H1 (cell line): ENCODE data around the gene BTC. TPM values are rescaled to one million over a fixed set of nuclear protein-coding genes. Genes with fewer than 3 reads are reported as not detected.

Source experiments
- CTCF ChIA-PET: fragments of 300-600 bp; sonication (Branson Sonifier 250); formaldehyde crosslinking; loops from one replicate; lab custom pipeline; 2021; ENCODE audit not compliant: partially characterized antibody; lab: Charles Lee
- POLR2A ChIA-PET: fragments of 300-600 bp; sonication (Branson Sonifier 250); formaldehyde crosslinking; loops from one replicate; lab custom pipeline; 2021; ENCODE audit warnings: inconsistent platforms; ENCODE audit not compliant: partially characterized antibody; lab: Charles Lee
- DNase-seq, 2 experiments: peaks; one replicate each; pipeline versions ENCODE4 v3.0.0 to v3.0.0-alpha.2; 2010 to 2022; ENCODE audit warnings: low spot score in 2 of 2, low read depth in 1 of 2, mixed read lengths in 1 of 2
- FAIRE-seq: peaks from 2 replicates; lab custom pipeline; 2011; peaks lifted over from hg19 to GRCh38; lab: Jason Lieb, UNC
- H2AFZ ChIP-seq: 2 replicates; pipeline ENCODE4 v1.8.1; 2012; ENCODE audit warnings: low read length, inconsistent platforms
- H2AK5ac ChIP-seq: 2 replicates; pipeline ENCODE4 v1.6.1; 2013; ENCODE audit warnings: low read depth, low read length
- H2BK120ac ChIP-seq: replicated peaks from 2 replicates; pipeline ENCODE3; 2013; ENCODE audit warnings: low read depth, low read length, inconsistent platforms
- H2BK12ac ChIP-seq: 2 replicates; pipeline ENCODE4 v1.6.1; 2013; ENCODE audit warnings: low read depth, low read length
- H2BK15ac ChIP-seq: 2 replicates; pipeline ENCODE4 v1.6.1; 2013; ENCODE audit warnings: low read length
- H2BK20ac ChIP-seq: 2 replicates; pipeline ENCODE4 v1.6.1; 2013; ENCODE audit warnings: low read length
- H2BK5ac ChIP-seq: 2 replicates; pipeline ENCODE4 v1.6.1; 2013; ENCODE audit warnings: low read depth, low read length
- H3K14ac ChIP-seq: 2 replicates; pipeline ENCODE4 v1.6.1; 2013; ENCODE audit warnings: inconsistent platforms; ENCODE audit not compliant: insufficient read length
- H3K18ac ChIP-seq: 2 replicates; pipeline ENCODE4 v1.6.1; 2013; ENCODE audit warnings: low read length; ENCODE audit errors: extremely low read depth
- H3K23ac ChIP-seq: 2 replicates; pipeline ENCODE4 v1.6.1; 2013; ENCODE audit warnings: inconsistent platforms; ENCODE audit not compliant: insufficient read length
- H3K23me2 ChIP-seq: 2 replicates; pipeline ENCODE4 v1.6.1; 2013; ENCODE audit warnings: low read depth, low read length
- H3K27ac ChIP-seq: 2 replicates; pipeline ENCODE4 v1.6.1; 2011; ENCODE audit warnings: low read depth, low read length, inconsistent platforms
- H3K27me3 ChIP-seq, 4 experiments: replicated peaks in 1 of 4; 1 replicate in 1 of 4; 2 replicates in 3 of 4; pipeline versions ENCODE4 v1.6.1 to v1.8.1; 2011 to 2013; ENCODE audit warnings: low read length in 3 of 4, mild to moderate bottlenecking in 3 of 4, inconsistent platforms in 2 of 4, mixed read lengths in 2 of 4, moderate library complexity in 1 of 4; ENCODE audit not compliant: control insufficient read depth in 3 of 4, insufficient read depth in 3 of 4; ENCODE audit errors: extremely low read depth in 1 of 4
- H3K36me3 ChIP-seq, 4 experiments: 2 replicates each; pipeline versions ENCODE4 v1.6.1 to v1.8.1; 2011 to 2013; ENCODE audit warnings: mild to moderate bottlenecking in 4 of 4, low read length in 3 of 4, moderate library complexity in 2 of 4, control low read depth in 1 of 4, inconsistent platforms in 1 of 4; ENCODE audit not compliant: insufficient read depth in 4 of 4, control insufficient read depth in 2 of 4
- H3K4ac ChIP-seq: replicated peaks from 2 replicates; pipeline ENCODE3; 2013; ENCODE audit warnings: low read length, low read depth, mixed read lengths, inconsistent platforms; ENCODE audit not compliant: insufficient read length
- H3K4me1 ChIP-seq, 4 experiments: replicated peaks in 1 of 4; 1 replicate in 1 of 4; 2 replicates in 3 of 4; pipeline versions ENCODE4 v1.6.1 to v1.8.1; 2011 to 2013; ENCODE audit warnings: low read length in 3 of 4, inconsistent platforms in 2 of 4, mixed read lengths in 1 of 4; ENCODE audit not compliant: insufficient read depth in 4 of 4, control insufficient read depth in 3 of 4
- H3K4me2 ChIP-seq, 2 experiments: 2 replicates each; pipeline versions ENCODE4 v1.6.1 to v1.8.1; 2011 to 2013; ENCODE audit warnings: low read depth in 2 of 2, low read length in 2 of 2, control low read depth in 1 of 2, inconsistent platforms in 1 of 2, mild to moderate bottlenecking in 1 of 2; ENCODE audit not compliant: insufficient read depth in 1 of 2
- H3K4me3 ChIP-seq, 4 experiments: fragments of 200-600, 300-600 bp in 1 of 4; sonication (generic), shearing (Covaris generic), sonication (Bioruptor Twin) in 1 of 4; 2 replicates each; pipeline versions ENCODE4 v1.5.1 to v1.8.1; 2011 to 2016; ENCODE audit warnings: low read length in 4 of 4, low read depth in 3 of 4, control low read depth in 2 of 4, inconsistent platforms in 2 of 4, mild to moderate bottlenecking in 2 of 4, mixed read lengths in 1 of 4, moderate library complexity in 1 of 4; ENCODE audit not compliant: insufficient read depth in 2 of 4; ENCODE audit errors: extremely low read depth in 1 of 4
- H3K56ac ChIP-seq: replicated peaks from 2 replicates; pipeline ENCODE3; 2013; ENCODE audit warnings: low read depth, mild to moderate bottlenecking, mixed read lengths, low read length, inconsistent platforms; ENCODE audit not compliant: insufficient read length
- H3K79me1 ChIP-seq: 2 replicates; pipeline ENCODE4 v1.6.1; 2013; ENCODE audit warnings: low read depth, low read length, control low read depth
- H3K79me2 ChIP-seq, 2 experiments: 2 replicates each; pipeline versions ENCODE4 v1.6.1 to v1.8.1; 2012 to 2013; ENCODE audit warnings: low read length in 2 of 2, mild to moderate bottlenecking in 2 of 2, inconsistent platforms in 1 of 2; ENCODE audit not compliant: insufficient read depth in 2 of 2, control insufficient read depth in 1 of 2
- H3K9ac ChIP-seq, 4 experiments: replicated peaks in 1 of 4; 1 replicate in 1 of 4; 2 replicates in 3 of 4; pipeline versions ENCODE4 v1.6.1 to v1.8.1; 2011 to 2013; ENCODE audit warnings: low read depth in 3 of 4, low read length in 3 of 4, control low read depth in 2 of 4, mild to moderate bottlenecking in 2 of 4, moderate library complexity in 2 of 4, inconsistent platforms in 1 of 4; ENCODE audit errors: extremely low read depth in 1 of 4
- H3K9me3 ChIP-seq, 2 experiments: 2 replicates each; pipeline versions ENCODE4 v1.6.1 to v1.8.1; 2012 to 2013; ENCODE audit warnings: mild to moderate bottlenecking in 2 of 2, moderate library complexity in 2 of 2, control low read depth in 1 of 2, inconsistent platforms in 1 of 2, low read depth in 1 of 2, low read length in 1 of 2, mixed read lengths in 1 of 2; ENCODE audit not compliant: insufficient read depth in 2 of 2
- H4K20me1 ChIP-seq, 2 experiments: replicated peaks in 1 of 2; 2 replicates each; pipeline versions ENCODE3 to v1.8.1; 2011 to 2013; ENCODE audit warnings: inconsistent platforms in 2 of 2, low read length in 2 of 2, mild to moderate bottlenecking in 1 of 2; ENCODE audit not compliant: insufficient read depth in 2 of 2, control insufficient read depth in 1 of 2
- H4K5ac ChIP-seq: 2 replicates; pipeline ENCODE4 v1.6.1; 2013; ENCODE audit warnings: low read length, low read depth, mixed read lengths, inconsistent platforms; ENCODE audit not compliant: insufficient read length
- H4K8ac ChIP-seq: 2 replicates; pipeline ENCODE4 v1.8.0; 2013; ENCODE audit warnings: mild to moderate bottlenecking, moderate library complexity, low read length, inconsistent platforms; ENCODE audit not compliant: insufficient read depth; ENCODE audit errors: extremely low read depth
- H4K91ac ChIP-seq: replicated peaks from 2 replicates; pipeline ENCODE3; 2013; ENCODE audit warnings: low read length, mixed read lengths, inconsistent platforms; ENCODE audit not compliant: insufficient read length
- BACH1 ChIP-seq: IDR thresholded peaks from 2 replicates; pipeline ENCODE4 v1.6.1; 2012; ENCODE audit warnings: low read length, improper control_type of control experiment
- NRF1 ChIP-seq: IDR thresholded peaks from 2 replicates; pipeline ENCODE4 v1.6.1; 2011; ENCODE audit warnings: mild to moderate bottlenecking, low read depth, low read length, improper control_type of control experiment
- WGBS, 2 experiments: shearing (Covaris generic) in 1 of 2; methylation state at CpG; one replicate each; pipeline versions ENCODE4 v1.1.6 to v1.1.7; 2013 to 2015; ENCODE audit warnings: low lambda C conversion rate in 2 of 2, mixed read lengths in 2 of 2, inconsistent platforms in 1 of 2, low coverage in 1 of 2, missing lambda C conversion rate in 1 of 2; ENCODE audit not compliant: insufficient replicate concordance in 2 of 2, insufficient coverage in 1 of 2, insufficient read length in 1 of 2; ENCODE audit errors: extremely low coverage in 1 of 2, missing lambda C conversion rate in 1 of 2; 5-methylcytosine and 5-hydroxymethylcytosine counted together
- polyA plus RNA-seq, 7 experiments: library from polyadenylated mRNA; depleted of rRNA in 3 of 7; stranded (reverse) in 5 of 7; unstranded in 2 of 7; fragments of >200 nt in 5 of 7; fragments of 200-250 nt in 2 of 7; gene quantifications; 1 replicate in 5 of 7; 2 replicates in 1 of 7; 4 replicates in 1 of 7; pipeline versions ENCODE4 v1.2.1 to v1.2.3, GENCODE V29; 2011 to 2013; ENCODE audit warnings: missing spikeins in 2 of 7, mixed read lengths in 2 of 7
- total RNA-seq: library from RNA; stranded (reverse); fragmentation: NEBNext Ultra II Directional; extraction: Animal tissue kit (Norgen Biotek cat#: 25700); gene quantifications from 2 replicates; pipeline ENCODE4 v1.2.1, GENCODE V29; 2021

BTC gene
- total and polyA plus RNA-seq, 2 of the 8 experiments (the other 6 are each of a cell fraction or from before 2014, with no cell fraction given), result 0.09 TPM; not detected in 1

GRCh38 chr4:74755486-74755885, 38.8 kb downstream of the BTC start:
- Histone ChIP-seq H3K4me3 (no peak overlapping the region), H4K5ac (no peak overlapping the region), H4K91ac (no peak overlapping the region), H3K27ac (no peak overlapping the region), H3K18ac (no peak overlapping the region), H2BK12ac (no peak overlapping the region), H3K79me2 (no peaks in the 10 kb centered on the region), H3K36me3 (no peaks in the 10 kb centered on the region), H4K20me1 (no peaks in the 10 kb centered on the region), H2AFZ (no peak overlapping the region), H2BK120ac (no peak overlapping the region), H3K23me2 (no peaks in the 10 kb centered on the region), H4K8ac (no peak overlapping the region), H2AK5ac (no peak overlapping the region), H3K4me1 (no peaks in the 10 kb centered on the region), H3K27me3 (no peaks in the 10 kb centered on the region), H3K56ac (no peak overlapping the region), H3K9me3 (no peaks in the 10 kb centered on the region), H2BK15ac (no peak overlapping the region), H2BK20ac (no peak overlapping the region), H3K9ac (no peak overlapping the region), H3K4me2 (no peak overlapping the region), H3K14ac (no peak overlapping the region), H3K23ac (no peak overlapping the region), H3K79me1 (no peaks in the 10 kb centered on the region), H3K4ac (no peak overlapping the region), H2BK5ac (no peak overlapping the region)
- POLR2A ChIA-PET, result no interaction called here
- 94% methylated on average over 7 of the region's 7 CpGs; no CpG with 5 or more reads in 1 of the 2 experiments for WGBS, 2 experiments
- CTCF ChIA-PET, result interaction anchor here (0.8 to 1.1 kb wide), 2 partner anchors 119 to 527 kb away, joined by 3 read pairs; no protein-coding TSS in a partner anchor
- no peak for FAIRE-seq
- no peak for DNase-seq
- no peak for TF ChIP-seq BACH1
- TF ChIP-seq NRF1, result no peak
